KMS-11 (cell line): ENCODE measurements around the gene KIRREL1.

Source experiments
- H2AFZ ChIP-seq: fragments of 200-600 bp; sonication (generic); 2 replicates; pipeline ENCODE4 v1.6.1; 2016; ENCODE audit warnings: antibody characterized with exemption, mixed run types, low read depth
- H3K27ac ChIP-seq: fragments of 200-600 bp; sonication (generic); 2 replicates; pipeline ENCODE4 v1.6.1; 2016; ENCODE audit warnings: mild to moderate bottlenecking, mixed run types
- H3K27me3 ChIP-seq: fragments of 200-600 bp; sonication (generic); 2 replicates; pipeline ENCODE4 v1.6.1; 2017; ENCODE audit warnings: mild to moderate bottlenecking, low read depth, mixed run types, moderate library complexity; ENCODE audit not compliant: insufficient read depth
- H3K36me3 ChIP-seq: fragments of 200-600 bp; sonication (generic); 2 replicates; pipeline ENCODE4 v1.6.1; 2017; ENCODE audit warnings: mild to moderate bottlenecking, mixed run types; ENCODE audit not compliant: insufficient read depth
- H3K4me1 ChIP-seq: fragments of 200-600 bp; sonication (generic); 2 replicates; pipeline ENCODE4 v1.6.1; 2016; ENCODE audit warnings: mild to moderate bottlenecking, low read depth, mixed run types; ENCODE audit not compliant: poor library complexity, severe bottlenecking
- H3K4me2 ChIP-seq: fragments of 200-600 bp; sonication (generic); 2 replicates; pipeline ENCODE4 v1.7.0; 2016; ENCODE audit warnings: mild to moderate bottlenecking, mixed run types
- H3K4me3 ChIP-seq: fragments of 200-600 bp; sonication (generic); IDR thresholded peaks from 2 replicates; pipeline ENCODE4 v1.6.1; 2017; ENCODE audit warnings: low read depth, low read length, mixed read lengths; ENCODE audit not compliant: insufficient read depth
- H3K79me2 ChIP-seq: fragments of 200-600 bp; sonication (generic); 2 replicates; pipeline ENCODE4 v1.6.1; 2016; ENCODE audit warnings: low read depth, mixed run types; ENCODE audit not compliant: insufficient read depth
- H3K9ac ChIP-seq: fragments of 200-600 bp; sonication (generic); 2 replicates; pipeline ENCODE4 v1.6.1; 2016; ENCODE audit warnings: mild to moderate bottlenecking, mixed run types
- H4K20me1 ChIP-seq: fragments of 200-600 bp; sonication (generic); 2 replicates; pipeline ENCODE4 v1.6.1; 2016; ENCODE audit warnings: mild to moderate bottlenecking, mixed run types; ENCODE audit not compliant: insufficient read depth
- CTCF ChIP-seq: fragments of 200-600 bp; sonication (generic); conservative IDR thresholded peaks from 2 replicates; pipeline ENCODE4 v1.6.1; 2017; ENCODE audit warnings: low read depth, mild to moderate bottlenecking, antibody characterized with exemption, low read length, moderate library complexity, mixed read lengths

KIRREL1 gene

DNA sequence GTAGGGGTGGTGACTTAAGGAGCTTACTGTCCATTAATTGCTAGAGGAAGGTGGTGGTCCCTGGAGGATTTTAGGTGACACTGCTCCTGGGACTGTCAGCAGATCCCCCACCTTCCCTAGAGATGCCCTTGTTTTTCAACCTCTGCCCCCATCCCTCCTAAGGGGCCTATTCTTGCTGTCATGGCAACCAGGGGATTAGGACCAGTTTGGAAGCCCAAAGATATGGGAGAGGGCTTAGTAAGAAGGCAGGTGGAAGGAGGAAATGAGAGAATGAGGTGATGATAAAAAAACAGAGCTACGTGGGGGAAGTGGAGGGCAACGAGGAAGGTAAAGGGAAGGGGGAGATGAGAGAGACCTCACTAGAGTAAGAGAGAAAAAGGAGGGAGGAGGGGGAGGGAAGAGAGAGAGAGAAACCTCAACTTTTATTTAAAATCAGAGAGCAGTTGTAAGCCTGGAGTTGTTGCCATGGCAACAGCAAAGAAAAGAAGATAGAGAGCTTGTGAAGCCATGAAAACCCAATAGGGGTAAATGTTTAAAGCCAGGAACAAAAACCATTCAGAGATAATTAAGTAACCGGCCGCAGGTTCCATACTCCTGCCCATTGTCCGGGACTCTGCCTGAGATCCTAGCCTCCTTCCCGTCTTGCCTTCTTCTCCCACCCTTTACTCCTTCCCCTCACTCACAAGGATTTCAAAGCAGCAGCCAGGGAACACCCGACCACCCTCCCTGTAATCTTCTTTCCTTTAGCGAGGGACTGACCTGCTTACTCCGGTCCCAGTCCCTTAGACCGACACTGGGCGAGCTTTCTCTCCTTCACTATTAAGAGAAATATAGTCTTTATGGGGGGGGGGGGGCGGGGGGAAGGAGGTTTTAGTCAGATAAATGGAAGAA, 20.6 kb downstream of the KIRREL1 start:
- Histone ChIP-seq H3K4me2 (no peak overlapping the region), H3K79me2 (no peaks in the 10 kb centered on the region)

DNA sequence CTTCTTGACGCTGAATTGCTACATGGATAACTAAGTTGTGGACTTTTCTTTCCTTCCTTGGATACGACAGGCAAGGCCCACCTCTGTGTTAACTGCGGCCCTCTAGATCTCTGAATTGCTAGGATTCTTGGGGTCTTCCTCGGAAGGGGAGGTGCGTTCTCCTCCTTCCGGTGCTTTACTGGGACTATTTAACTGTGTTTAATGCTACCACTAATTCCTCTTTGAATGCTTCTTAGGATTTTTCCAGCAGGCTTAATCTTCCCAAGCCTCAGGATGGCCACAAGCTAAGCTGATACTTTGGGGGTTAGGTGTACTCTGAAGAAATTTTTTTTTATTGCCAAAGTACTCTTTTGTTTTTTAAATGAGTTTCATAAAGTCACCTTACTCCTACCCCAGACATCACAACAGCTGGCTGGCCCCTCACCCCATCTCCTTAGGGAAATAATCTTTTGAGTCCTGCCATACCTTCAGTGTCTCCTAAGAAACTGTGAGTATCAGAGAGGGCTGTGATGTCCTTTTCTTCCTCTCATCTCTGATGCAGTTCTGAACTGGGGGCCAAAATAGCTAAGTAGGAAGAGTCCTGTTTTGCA, 21.4 kb downstream of the KIRREL1 start:
- TF ChIP-seq CTCF: no peak
- Histone ChIP-seq H4K20me1 (no peaks in the 10 kb centered on the region), H3K4me2 (no peak overlapping the region), H3K79me2 (no peaks in the 10 kb centered on the region), H3K27ac (no peak overlapping the region), H3K36me3 (no peaks in the 10 kb centered on the region), H3K4me3 (no peak overlapping the region), H3K4me1 (no peaks in the 10 kb centered on the region), H3K9ac (no peak overlapping the region), H2AFZ (no peak overlapping the region), H3K27me3 (no peaks in the 10 kb centered on the region)

More for the DNA sequence above, 20.6 kb downstream of the KIRREL1 start:
- H4K20me1 ChIP-seq: no peaks in the 10 kb centered on the region
- no peak overlapping the region for H2AFZ ChIP-seq
- no peaks in the 10 kb centered on the region for H3K27me3 ChIP-seq
- TF ChIP-seq CTCF: no peak
- H3K36me3 ChIP-seq: no peaks in the 10 kb centered on the region
- no peak overlapping the region for H3K9ac ChIP-seq
- H3K4me3 ChIP-seq: no peak overlapping the region
- H3K4me1 ChIP-seq: no peaks in the 10 kb centered on the region
- no peak overlapping the region for H3K27ac ChIP-seq

GRCh38 chr1:158016651-158017335, 23.3 kb downstream of the KIRREL1 start:
- H3K9ac ChIP-seq: no peak overlapping the region
- no peak overlapping the region for H3K4me2 ChIP-seq
- H3K36me3 ChIP-seq: no peaks in the 10 kb centered on the region
- no peaks in the 10 kb centered on the region for H4K20me1 ChIP-seq
- TF ChIP-seq CTCF: no peak
- no peak overlapping the region for H3K27ac ChIP-seq
- H3K4me3 ChIP-seq: no peak overlapping the region
- H3K4me1 ChIP-seq: no peaks in the 10 kb centered on the region
- H2AFZ ChIP-seq: no peak overlapping the region
- H3K27me3 ChIP-seq: no peaks in the 10 kb centered on the region
- no peaks in the 10 kb centered on the region for H3K79me2 ChIP-seq

DNA sequence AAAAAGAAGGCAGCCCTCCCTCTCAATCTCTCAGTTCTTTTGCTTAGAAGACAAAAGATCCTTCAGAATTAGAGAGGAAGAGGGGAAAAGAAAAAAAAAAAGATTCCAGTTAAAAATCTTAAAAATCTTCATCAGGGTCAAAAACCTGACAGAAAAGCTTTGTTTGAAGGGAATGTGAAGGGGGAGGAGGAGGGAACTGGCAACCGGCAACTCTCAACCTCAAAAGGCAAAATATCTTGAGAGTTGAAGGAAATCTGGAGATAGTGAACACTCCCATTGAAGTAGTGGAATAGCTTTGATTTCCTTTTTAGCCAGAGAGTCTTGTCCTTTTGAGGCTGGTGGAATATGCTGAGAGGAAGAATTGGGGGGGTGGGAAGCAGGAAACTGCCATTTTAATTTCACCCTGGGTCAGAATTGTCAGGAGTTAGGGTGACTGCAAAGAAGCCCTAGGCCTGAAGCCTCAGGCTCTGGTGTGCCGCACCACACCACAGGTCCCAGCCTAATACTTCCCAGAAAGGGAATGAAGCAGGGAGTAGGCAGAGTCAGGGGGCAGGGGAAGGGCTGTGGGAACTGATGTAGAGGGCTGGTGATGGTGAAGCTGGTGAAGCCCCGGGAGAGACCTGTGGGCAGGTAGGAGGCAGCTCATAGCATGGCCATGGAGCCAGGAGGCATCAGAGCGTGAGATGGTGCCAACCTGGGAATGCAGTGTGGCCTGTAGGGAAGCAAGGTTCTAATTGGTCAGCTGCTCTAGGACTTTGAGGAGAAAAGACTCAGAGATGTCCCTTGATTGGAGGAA, 24.6 kb downstream of the KIRREL1 start:
- Histone ChIP-seq H4K20me1 (no peaks in the 10 kb centered on the region), H3K27ac (no peak overlapping the region), H3K4me3 (no peak overlapping the region), H3K79me2 (no peaks in the 10 kb centered on the region), H3K9ac (no peak overlapping the region), H3K27me3 (no peaks in the 10 kb centered on the region), H2AFZ (no peak overlapping the region), H3K36me3 (no peaks in the 10 kb centered on the region), H3K4me2 (no peak overlapping the region), H3K4me1 (no peaks in the 10 kb centered on the region)
- no peak for TF ChIP-seq CTCF
